Testis (tissue), 3 donors: ENCODE data around the gene HK2. TPM values are rescaled to one million over a fixed set of nuclear protein-coding genes. Genes with fewer than 3 reads are reported as not detected.

Experiments used
- DNase-seq: peaks from one replicate; pipeline ENCODE4 v3.0.0-alpha.2; 2019
- H3K27ac ChIP-seq, 2 donors: fragments of 200-600 bp; sonication (generic); one replicate each; pipeline ENCODE4 v1.5.1; 2019
- H3K27me3 ChIP-seq: fragments of 200-600 bp; sonication (generic); one replicate; pipeline ENCODE4 v1.5.1; 2019
- H3K36me3 ChIP-seq: fragments of 200-600 bp; sonication (generic); one replicate; pipeline ENCODE4 v1.5.1; 2017; ENCODE audit warnings: low read depth; ENCODE audit errors: missing control alignments
- H3K4me1 ChIP-seq: fragments of 200-600 bp; sonication (generic); one replicate; pipeline ENCODE4 v1.5.1; 2019
- H3K4me3 ChIP-seq, 2 donors: fragments of 200-600 bp; sonication (generic); one replicate each; pipeline ENCODE4 v1.5.1; 2017 to 2019
- H3K9me3 ChIP-seq: fragments of 200-600 bp; sonication (generic); one replicate; pipeline ENCODE4 v1.5.1; 2017
- CTCF ChIP-seq, 3 experiments: fragments of 450-650 bp in 2 of 3; fragments of 200-600 bp in 1 of 3; sonication (generic) in 1 of 3; IDR thresholded peaks; one replicate each; pipeline ENCODE4 v1.5.1; 2016 to 2019; ENCODE audit warnings: antibody characterized with exemption in 3 of 3, mild to moderate bottlenecking in 2 of 3, moderate library complexity in 1 of 3
- POLR2A ChIP-seq: fragments of 450-650 bp; IDR thresholded peaks from one replicate; pipeline ENCODE4 v1.6.1; 2017; ENCODE audit warnings: antibody characterized with exemption, mild to moderate bottlenecking, moderate library complexity
- WGBS, 2 donors: methylation state at CpG; one replicate each; pipeline ENCODE4 v1.1.5; 2018; 5-methylcytosine and 5-hydroxymethylcytosine counted together
- intact Hi-C: fragments of 100-400 bp; cut with DNase I; formaldehyde crosslinking; loops from one replicate; pipeline ENCODE4 v1.15.1; 2023; ENCODE audit warnings: low total_unique reads
- polyA plus RNA-seq: library from polyadenylated mRNA; stranded (reverse); fragments of 350-450 nt; fragmentation: Illumina TruSeq; extraction: RNeasy Lipid Tissue Mini Kit (QIAGEN cat#74804); gene quantifications from one replicate; pipeline ENCODE4 v1.2.3, GENCODE V29; 2014; ENCODE audit warnings: low read depth, low replicate concordance; ENCODE audit not compliant: insufficient read depth
- total RNA-seq, 2 donors: library from RNA; depleted of rRNA; stranded (reverse); fragments of >200 nt; gene quantifications; one replicate each; pipeline ENCODE4 v1.2.3, GENCODE V29; 2016

HK2 gene
- total and polyA plus RNA-seq, 3 donors from 2014 or later = 83.5 to 164 (median 142) TPM

GRCh38 chr2:74925361-74925786, 91.4 kb downstream of the HK2 start:
- Histone ChIP-seq H3K27me3 (no peaks in the 10 kb centered on the region), H3K4me3 (no peak overlapping the region), H3K9me3 (no peaks in the 10 kb centered on the region), H3K36me3 (no peaks in the 10 kb centered on the region), H3K4me1 (no peaks in the 10 kb centered on the region), H3K27ac (no peak overlapping the region)
- DNase-seq = no peak
- TF ChIP-seq POLR2A = no peak
- TF ChIP-seq CTCF (IDR thresholded peaks at IDR 0.05) = no peak
- WGBS, 2 donors = 73 to 74% methylated on average over 2 of the region's 2 CpGs
- intact Hi-C loops = no loop called here

GRCh38 chr2:74927621-74928020, 93.7 kb downstream of the HK2 start:
- 88 to 99% methylated on average over 5 of the region's 5 CpGs for WGBS, 2 donors
- no peaks in the 10 kb centered on the region for H3K27me3 ChIP-seq
- H3K4me3 ChIP-seq = no peak overlapping the region
- no peak for DNase-seq
- no peaks in the 10 kb centered on the region for H3K36me3 ChIP-seq
- TF ChIP-seq CTCF (IDR thresholded peaks at IDR 0.05) (no peak), POLR2A (no peak)
- H3K9me3 ChIP-seq = no peaks in the 10 kb centered on the region
- intact Hi-C loops = no loop called here
- no peak overlapping the region for H3K27ac ChIP-seq
- H3K4me1 ChIP-seq = no peaks in the 10 kb centered on the region

GRCh38 chr2:74930811-74931486, 97.0 kb downstream of the HK2 start:
- intact Hi-C loops = no loop called here
- TF ChIP-seq CTCF (IDR thresholded peaks at IDR 0.05) = no peak
- no peak for TF ChIP-seq POLR2A
- Histone ChIP-seq H3K36me3 (no peaks in the 10 kb centered on the region), H3K27ac (no peak overlapping the region), H3K27me3 (no peaks in the 10 kb centered on the region), H3K4me3 (no peak overlapping the region), H3K4me1 (no peaks in the 10 kb centered on the region), H3K9me3 (no peaks in the 10 kb centered on the region)
- WGBS, 2 donors = 84 to 94% methylated on average over 8 of the region's 8 CpGs
- DNase-seq = no peak

GRCh38 chr2:74931940-74932339, 98.0 kb downstream of the HK2 start:
- H3K4me3 ChIP-seq = no peak overlapping the region
- H3K9me3 ChIP-seq = no peaks in the 10 kb centered on the region
- H3K4me1 ChIP-seq = no peaks in the 10 kb centered on the region
- no peaks in the 10 kb centered on the region for H3K36me3 ChIP-seq
- no peaks in the 10 kb centered on the region for H3K27me3 ChIP-seq
- intact Hi-C loops = no loop called here
- DNase-seq = no peak
- WGBS, 2 donors = 90 to 93% methylated on average over 2 of the region's 2 CpGs
- TF ChIP-seq POLR2A = no peak
- no peak for TF ChIP-seq CTCF (IDR thresholded peaks at IDR 0.05)
- no peak overlapping the region for H3K27ac ChIP-seq

- no peak overlapping the region for H3K4me3 ChIP-seq
- intact Hi-C loops = no loop called here
- H3K9me3 ChIP-seq = no peaks in the 10 kb centered on the region
- DNase-seq = no peak
- 90 to 96% methylated on average over 4 of the region's 4 CpGs for WGBS, 2 donors
- TF ChIP-seq POLR2A (no peak), CTCF (IDR thresholded peaks at IDR 0.05) (no peak)
- H3K36me3 ChIP-seq = no peaks in the 10 kb centered on the region
- no peak overlapping the region for H3K27ac ChIP-seq
- H3K27me3 ChIP-seq = no peaks in the 10 kb centered on the region
- H3K4me1 ChIP-seq = no peaks in the 10 kb centered on the region
Observed at GRCh38 chr2:74935975-74936391, 102.1 kb downstream of the HK2 start.
